Measurements from ENCODE around the gene HDAC2.
"Not testable (repeated sequence)": the region's sequence is repeated elsewhere in the genome, so short reads cannot be mapped to it uniquely, and the experiment has no call there.

DNA sequence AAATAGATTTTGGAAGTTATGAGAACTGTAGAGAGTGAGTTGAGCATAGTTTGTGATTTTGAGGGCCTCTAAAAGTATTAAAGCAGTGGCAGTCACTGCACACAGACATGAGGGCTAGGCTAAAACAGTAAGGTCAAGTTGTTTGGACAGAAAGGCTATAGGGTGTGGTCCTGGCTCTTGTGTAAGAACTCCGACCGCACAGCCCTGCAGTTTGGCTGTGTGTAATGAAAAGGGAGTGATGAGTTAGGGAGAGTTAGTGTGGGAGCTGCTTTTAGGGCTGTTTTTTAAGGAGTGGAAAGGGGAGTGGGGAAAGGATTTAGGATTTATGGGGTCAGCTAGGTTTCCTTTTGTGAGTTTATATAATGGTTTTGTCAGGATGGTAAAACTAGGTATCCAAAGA is 43.2 kb upstream of the HDAC2 start:
- TF ChIP-seq, protein P1, sequence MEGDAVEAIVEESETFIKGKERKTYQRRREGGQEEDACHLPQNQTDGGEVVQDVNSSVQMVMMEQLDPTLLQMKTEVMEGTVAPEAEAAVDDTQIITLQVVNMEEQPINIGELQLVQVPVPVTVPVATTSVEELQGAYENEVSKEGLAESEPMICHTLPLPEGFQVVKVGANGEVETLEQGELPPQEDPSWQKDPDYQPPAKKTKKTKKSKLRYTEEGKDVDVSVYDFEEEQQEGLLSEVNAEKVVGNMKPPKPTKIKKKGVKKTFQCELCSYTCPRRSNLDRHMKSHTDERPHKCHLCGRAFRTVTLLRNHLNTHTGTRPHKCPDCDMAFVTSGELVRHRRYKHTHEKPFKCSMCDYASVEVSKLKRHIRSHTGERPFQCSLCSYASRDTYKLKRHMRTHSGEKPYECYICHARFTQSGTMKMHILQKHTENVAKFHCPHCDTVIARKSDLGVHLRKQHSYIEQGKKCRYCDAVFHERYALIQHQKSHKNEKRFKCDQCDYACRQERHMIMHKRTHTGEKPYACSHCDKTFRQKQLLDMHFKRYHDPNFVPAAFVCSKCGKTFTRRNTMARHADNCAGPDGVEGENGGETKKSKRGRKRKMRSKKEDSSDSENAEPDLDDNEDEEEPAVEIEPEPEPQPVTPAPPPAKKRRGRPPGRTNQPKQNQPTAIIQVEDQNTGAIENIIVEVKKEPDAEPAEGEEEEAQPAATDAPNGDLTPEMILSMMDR (conservative IDR thresholded peaks at IDR 0.05; ENCODE audit: low read length) = not testable (repeated sequence)
- TF ChIP-seq EZH2phosphoT487 (IDR thresholded peaks at IDR 0.05; ENCODE audit: borderline replicate concordance) = not testable (repeated sequence)

All from Loucy (cell line).